CD14-positive monocyte (primary cell): Measurements from ENCODE around the gene EPHX1. TPM values are rescaled to one million over a fixed set of nuclear protein-coding genes. Genes with fewer than 3 reads are reported as not detected.

Source experiments
- DNase-seq, 3 donors: peaks; one replicate each; pipeline ENCODE4 v3.0.0-alpha.2; 2011 to 2022
- H2AFZ ChIP-seq: 2 replicates; pipeline ENCODE4 v1.6.0; 2012; ENCODE audit warnings: mild to moderate bottlenecking, low read depth, low read length, inconsistent platforms; ENCODE audit not compliant: insufficient read depth, poor library complexity, severe bottlenecking
- H3K27ac ChIP-seq, 2 donors: 1 replicate in 1 of 2; 2 replicates in 1 of 2; pipeline ENCODE4 v1.5.1; 2012 to 2013; ENCODE audit warnings: low read length in 2 of 2, control low read depth in 1 of 2, inconsistent platforms in 1 of 2, low read depth in 1 of 2, mild to moderate bottlenecking in 1 of 2
- H3K27me3 ChIP-seq, 2 donors: one replicate each; pipeline versions ENCODE4 v1.6.0 to v1.6.1; 2011 to 2013; ENCODE audit warnings: low read length in 2 of 2; ENCODE audit not compliant: control insufficient read depth in 2 of 2, insufficient read depth in 2 of 2
- H3K36me3 ChIP-seq, 2 donors: replicated peaks in 1 of 2; 1 replicate in 1 of 2; 2 replicates in 1 of 2; pipeline versions ENCODE4 v1.5.1 to v1.6.1; 2012 to 2013; ENCODE audit warnings: low read length in 2 of 2, control low read depth in 1 of 2, inconsistent platforms in 1 of 2, mild to moderate bottlenecking in 1 of 2; ENCODE audit not compliant: insufficient read depth in 2 of 2, control insufficient read depth in 1 of 2
- H3K4me1 ChIP-seq, 2 donors: 1 replicate in 1 of 2; 2 replicates in 1 of 2; pipeline versions ENCODE4 v1.5.1 to v1.6.1; 2012 to 2013; ENCODE audit warnings: low read length in 2 of 2, control low read depth in 1 of 2, inconsistent platforms in 1 of 2, mild to moderate bottlenecking in 1 of 2, moderate library complexity in 1 of 2; ENCODE audit not compliant: insufficient read depth in 2 of 2, control insufficient read depth in 1 of 2
- H3K4me2 ChIP-seq: replicated peaks from 2 replicates; pipeline ENCODE3; 2012; ENCODE audit warnings: low read length, moderate library complexity, mild to moderate bottlenecking; ENCODE audit not compliant: poor library complexity, severe bottlenecking; ENCODE audit errors: extremely low read depth
- H3K4me3 ChIP-seq, 3 experiments: fragments of 200-600 bp in 1 of 3; sonication (generic) in 1 of 3; replicated peaks in 1 of 3; 1 replicate in 2 of 3; 2 replicates in 1 of 3; pipeline ENCODE4 v1.5.1; 2011 to 2013; ENCODE audit warnings: low read length in 3 of 3, mild to moderate bottlenecking in 3 of 3, control low read depth in 2 of 3, low read depth in 2 of 3, inconsistent platforms in 1 of 3, moderate library complexity in 1 of 3
- H3K79me2 ChIP-seq: 2 replicates; pipeline ENCODE4 v1.6.0; 2012; ENCODE audit warnings: mild to moderate bottlenecking, control low read depth, inconsistent platforms, low read length, moderate library complexity; ENCODE audit not compliant: insufficient read depth
- H3K9ac ChIP-seq: 2 replicates; pipeline ENCODE4 v1.6.0; 2017; ENCODE audit warnings: low read length, mild to moderate bottlenecking; ENCODE audit not compliant: insufficient read depth, poor library complexity, severe bottlenecking
- H3K9me3 ChIP-seq, 2 donors: replicated peaks in 1 of 2; 1 replicate in 1 of 2; 2 replicates in 1 of 2; pipeline versions ENCODE4 v1.5.1 to v1.6.1; 2012 to 2013; ENCODE audit warnings: low read length in 2 of 2, control low read depth in 1 of 2; ENCODE audit not compliant: control insufficient read depth in 1 of 2, insufficient read depth in 1 of 2
- H4K20me1 ChIP-seq: 2 replicates; pipeline ENCODE4 v1.6.0; 2012; ENCODE audit warnings: mild to moderate bottlenecking, low read length, control low read depth, moderate library complexity; ENCODE audit not compliant: insufficient read depth
- H3K27ac Mint-ChIP-seq, 7 donors: one replicate each; pipeline ENCODE4 v1.8.0; 2020; ENCODE audit warnings: mild to moderate bottlenecking in 7 of 7, mixed read lengths in 7 of 7, moderate library complexity in 6 of 7, inconsistent platforms in 2 of 7
- H3K27me3 Mint-ChIP-seq, 3 donors: one replicate each; pipeline ENCODE4 v1.8.0; 2021 to 2022; ENCODE audit warnings: low read depth in 3 of 3, mild to moderate bottlenecking in 3 of 3, mixed read lengths in 3 of 3, moderate library complexity in 3 of 3, inconsistent platforms in 1 of 3
- H3K36me3 Mint-ChIP-seq, 2 donors: one replicate each; pipeline ENCODE4 v1.8.0; 2020; ENCODE audit warnings: mixed read lengths in 2 of 2, inconsistent platforms in 1 of 2, mild to moderate bottlenecking in 1 of 2
- H3K4me1 Mint-ChIP-seq: one replicate; pipeline ENCODE4 v1.8.0; 2020; ENCODE audit warnings: mild to moderate bottlenecking, mixed read lengths
- H3K4me3 Mint-ChIP-seq, 2 donors: one replicate each; pipeline ENCODE4 v1.8.0; 2020; ENCODE audit warnings: mild to moderate bottlenecking in 2 of 2, mixed read lengths in 2 of 2, moderate library complexity in 1 of 2
- H3K9me3 Mint-ChIP-seq, 7 donors: one replicate each; pipeline ENCODE4 v1.8.0; 2020 to 2022; ENCODE audit warnings: mixed read lengths in 7 of 7, mild to moderate bottlenecking in 6 of 7, moderate library complexity in 6 of 7, inconsistent platforms in 2 of 7
- CTCF ChIP-seq: fragments of 200-600 bp; IDR thresholded peaks from one replicate; pipeline ENCODE4 v1.8.0; 2022; ENCODE audit warnings: antibody characterized with exemption, mild to moderate bottlenecking
- WGBS: methylation state at CpG from one replicate; pipeline ENCODE4 v1.1.5; 2013; ENCODE audit warnings: missing lambda C conversion rate; ENCODE audit not compliant: insufficient coverage; 5-methylcytosine and 5-hydroxymethylcytosine counted together
- intact Hi-C, 2 donors: fragments of 100-400 bp; cut with micrococcal nuclease; formaldehyde crosslinking; loops; one replicate each; pipeline versions ENCODE4 v1.15.0 to v1.15.1; 2023
- polyA plus RNA-seq, 3 donors: library from polyadenylated mRNA; depleted of rRNA in 1 of 3; unstranded in 2 of 3; stranded (reverse) in 1 of 3; fragments of 300-500 nt in 2 of 3; fragments of >200 nt in 1 of 3; fragmentation: Illumina TruSeq in 2 of 3; gene quantifications; 1 replicate in 2 of 3; 2 replicates in 1 of 3; pipeline ENCODE4 v1.2.3, GENCODE V29; 2012 to 2021

Gene EPHX1
- polyA plus RNA-seq, 3 donors: 4.6 to 23.8 (median 7.4) TPM

DNA sequence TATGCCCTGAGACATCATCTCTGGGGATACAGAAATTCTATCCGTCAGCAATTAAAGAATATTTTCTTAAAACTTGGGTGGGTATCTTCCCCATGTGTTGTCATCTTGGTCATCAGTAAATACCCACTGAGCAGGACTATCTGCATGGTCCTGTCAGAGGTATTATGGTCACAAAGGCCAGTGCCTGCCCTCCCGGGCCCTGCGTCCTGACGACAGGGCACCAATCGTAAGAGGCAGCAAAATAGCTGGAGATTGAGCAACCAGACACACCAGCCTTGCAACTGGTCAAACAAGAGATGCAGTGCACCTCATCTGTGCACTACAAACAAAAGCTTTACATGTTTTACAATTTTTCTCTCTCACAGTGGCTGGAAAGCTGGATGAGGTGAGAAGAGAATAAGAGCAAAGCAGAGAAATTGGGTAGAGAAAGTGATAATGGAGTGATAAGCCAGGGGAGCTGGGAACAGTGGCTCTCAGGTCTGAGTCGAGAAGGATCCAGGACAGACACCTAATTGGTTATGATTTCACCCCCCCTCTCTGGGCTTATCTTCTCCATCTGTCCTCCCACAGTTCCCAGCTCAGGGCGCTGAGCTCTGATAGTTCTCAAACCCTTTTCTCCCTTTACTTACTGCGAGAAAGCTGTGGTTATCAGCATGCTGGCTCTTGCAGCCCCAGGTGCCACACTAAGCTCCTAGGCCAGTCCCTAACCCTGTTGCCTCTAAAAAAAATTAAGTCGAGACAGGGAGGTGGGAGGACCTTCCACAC, 41.1 kb upstream of the EPHX1 start:
- Histone ChIP-seq H3K4me2 (no peak overlapping the region), H3K9ac (no peak overlapping the region), H4K20me1 (no peaks in the 10 kb centered on the region), H2AFZ (no peak overlapping the region), H3K79me2 (no peaks in the 10 kb centered on the region), H3K9me3 (no peaks in the 10 kb centered on the region), H3K36me3 (no peaks in the 10 kb centered on the region), H3K4me1 (peaks cover 8 to 9% of the 10 kb centered on the region in 2 donors), H3K27me3 (no peaks in the 10 kb centered on the region), H3K4me3 (no peak overlapping the region), H3K27ac (no peak overlapping the region)
- Mint-ChIP-seq H3K27ac (peak overlapping the region in 1 of 7 donors; percentile 1), H3K9me3 (no peaks in the 10 kb centered on the region), H3K27me3 (peaks cover 0 to 2% (median 0%) of the 10 kb centered on the region in 3 donors), H3K4me1 (peaks cover 12% of the 10 kb centered on the region), H3K4me3 (no peak overlapping the region), H3K36me3 (no peaks in the 10 kb centered on the region)
- intact Hi-C loops: no loop called here
- whole genome bisulfite sequencing: 91% methylated on average over 3 of the region's 9 CpGs
- TF ChIP-seq CTCF: no peak
- no peak for DNase-seq

DNA sequence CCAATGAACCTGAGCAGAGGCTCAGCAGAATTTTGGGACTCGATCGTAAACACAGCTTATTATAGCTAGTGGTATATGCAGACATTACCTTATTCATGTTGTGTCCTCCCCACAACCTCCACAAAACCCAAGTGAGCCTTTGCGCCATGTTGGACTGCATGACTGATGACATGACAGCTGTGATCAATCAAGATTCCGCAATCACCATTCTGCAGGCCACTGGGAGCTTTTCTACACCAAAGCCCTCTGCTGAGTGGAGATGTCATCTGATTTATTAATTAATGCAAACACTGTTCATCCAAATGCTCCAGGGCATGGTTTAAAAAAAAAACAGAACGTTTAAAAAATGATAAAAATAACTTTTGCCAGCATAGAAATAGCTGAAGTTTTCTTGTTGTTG, 40.2 kb upstream of the EPHX1 start:
- Histone ChIP-seq H3K4me3 (no peak overlapping the region), H3K9ac (no peak overlapping the region), H3K27me3 (no peaks in the 10 kb centered on the region), H3K4me1 (peaks cover under 1 to 3% of the 10 kb centered on the region in 2 donors), H3K79me2 (no peaks in the 10 kb centered on the region), H3K36me3 (no peaks in the 10 kb centered on the region), H3K27ac (no peak overlapping the region), H3K4me2 (no peak overlapping the region), H4K20me1 (no peaks in the 10 kb centered on the region), H2AFZ (no peak overlapping the region), H3K9me3 (no peaks in the 10 kb centered on the region)
- 100% methylated on average over 1 of the region's 5 CpGs for WGBS
- H3K9me3 Mint-ChIP-seq: peaks cover 0 to 1% (median 0%) of the 10 kb centered on the region in 7 donors
- H3K27ac Mint-ChIP-seq: peak overlapping the region in 1 of 7 donors; percentile 37
- H3K4me3 Mint-ChIP-seq: no peak overlapping the region
- H3K4me1 Mint-ChIP-seq: peaks cover 4% of the 10 kb centered on the region
- intact Hi-C loops: loop anchor here in 1 of 2 donors (5.0 to 10.0 kb wide), 3 partner anchors 143 to 292 kb away; no protein-coding TSS in a partner anchor
- H3K36me3 Mint-ChIP-seq: no peaks in the 10 kb centered on the region
- no peak for TF ChIP-seq CTCF
- no peak for DNase-seq
- H3K27me3 Mint-ChIP-seq: peaks cover 0 to 2% (median 0%) of the 10 kb centered on the region in 3 donors
